Natural killer cell treated with Interleukin-12 subunit alpha and Interleukin-12 subunit beta and Interleukin-15 and Interleukin-18, amount 100 ng/mL, for 72 hours (primary cell): Measurements from ENCODE around the gene TMED5. TPM values are rescaled to one million over a fixed set of nuclear protein-coding genes. Genes with fewer than 3 reads are reported as not detected.
"Not testable (repeated sequence)": the region's sequence is repeated elsewhere in the genome, so short reads cannot be mapped to it uniquely, and the experiment has no call there.

Experiments
- ATAC-seq, 2 donors: fragments of 150-1000 bp; cut with Tn5 transposase in 1 of 2; sonication (Bioruptor Pico), chemical (Tn5 transposase) in 1 of 2; 2 replicates each; pipeline ENCODE4 v1.10.0; 2021
- DNase-seq: peaks from one replicate; pipeline ENCODE4 v3.0.0; 2022; ENCODE audit warnings: low spot score
- H3K27ac Mint-ChIP-seq, 2 donors: 1 replicate in 1 of 2; 2 replicates in 1 of 2; pipeline ENCODE4 v1.8.0; 2022; ENCODE audit warnings: mixed read lengths in 2 of 2, mild to moderate bottlenecking in 1 of 2, moderate library complexity in 1 of 2
- H3K27me3 Mint-ChIP-seq, 2 donors: 1 replicate in 1 of 2; 2 replicates in 1 of 2; pipeline ENCODE4 v1.8.0; 2022; ENCODE audit warnings: mixed read lengths in 2 of 2
- H3K36me3 Mint-ChIP-seq: one replicate; pipeline ENCODE4 v1.8.0; 2022; ENCODE audit warnings: mixed read lengths
- H3K4me1 Mint-ChIP-seq, 2 donors: 1 replicate in 1 of 2; 2 replicates in 1 of 2; pipeline ENCODE4 v1.8.0; 2022; ENCODE audit warnings: low read depth in 2 of 2, mixed read lengths in 2 of 2, mild to moderate bottlenecking in 1 of 2
- H3K4me3 Mint-ChIP-seq: one replicate; pipeline ENCODE4 v1.8.0; 2022; ENCODE audit warnings: mixed read lengths
- H3K9me3 Mint-ChIP-seq: 2 replicates; pipeline ENCODE4 v1.8.0; 2022; ENCODE audit warnings: mixed read lengths
- total RNA-seq, 2 donors: library from RNA; stranded (reverse); gene quantifications; one replicate each; pipeline ENCODE4 v1.2.3, GENCODE V29; 2022

The TMED5 gene
- total RNA-seq, 2 donors from 2014 or later, result 62.7 to 88.5 TPM

DNA sequence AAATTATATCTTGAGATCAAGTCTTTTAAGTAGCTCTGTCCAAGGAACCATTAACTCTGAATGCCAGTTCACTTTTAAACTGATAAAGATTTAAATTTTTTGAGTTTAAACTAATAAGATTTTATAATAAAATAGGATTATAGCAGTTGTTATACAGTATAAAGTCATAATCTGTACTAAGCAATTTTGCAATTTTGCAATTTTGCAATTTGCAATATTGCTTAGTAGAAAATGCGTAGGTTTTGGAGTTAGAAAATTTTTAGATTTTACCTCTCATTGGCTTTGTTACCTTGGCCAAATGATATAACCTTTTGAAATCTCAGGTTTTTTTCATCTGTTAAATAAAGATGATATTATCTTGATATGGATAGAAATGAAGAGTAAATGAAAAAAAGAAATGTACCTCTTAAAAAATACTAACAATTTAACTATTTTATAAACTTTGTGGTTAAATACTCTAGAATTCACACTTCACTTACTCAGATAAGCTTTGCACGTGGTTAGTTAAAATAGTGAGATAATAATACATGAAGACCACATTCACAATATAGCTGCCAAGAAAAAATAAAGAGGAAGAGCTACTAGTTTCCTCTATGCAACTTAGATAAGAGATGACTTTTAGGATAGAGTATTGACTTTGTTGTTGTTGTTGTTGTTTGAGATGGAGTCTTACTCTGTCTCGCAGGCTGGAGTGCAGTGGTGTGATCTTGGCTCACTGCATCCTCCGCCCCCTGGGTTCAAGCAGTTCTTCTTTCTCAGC, 14.2 kb upstream of the TMED5 start:
- Mint-ChIP-seq H3K36me3 (peaks cover 25% of the 10 kb centered on the region), H3K9me3 (no peaks in the 10 kb centered on the region), H3K4me1 (peaks cover 14 to 18% of the 10 kb centered on the region in 2 donors), H3K27ac (no peak overlapping the region), H3K27me3 (no peaks in the 10 kb centered on the region), H3K4me3 (no peak overlapping the region)
- DNase-seq, result no peak
- no peak for ATAC-seq

DNA sequence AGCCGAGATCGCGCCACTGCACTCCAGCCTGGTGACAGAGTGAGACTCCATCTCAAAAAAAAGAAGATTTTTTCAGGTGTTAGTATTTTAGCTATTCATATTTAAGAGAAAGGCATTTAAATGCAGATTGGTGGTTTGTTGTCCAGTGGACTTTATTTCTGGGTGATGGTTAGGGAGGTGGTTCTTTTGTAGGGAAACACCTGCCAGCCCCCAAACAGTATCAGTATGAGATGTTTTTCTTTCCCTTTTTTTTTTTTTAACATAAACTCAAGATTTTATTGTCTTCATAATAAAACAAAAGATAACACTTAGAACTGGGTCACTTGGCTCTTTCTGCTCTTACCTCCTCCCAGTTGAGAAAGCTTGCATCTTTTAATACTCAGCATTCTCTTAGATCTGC, 10.2 kb upstream of the TMED5 start:
- ATAC-seq, result no peak
- no peak overlapping the region for H3K27ac Mint-ChIP-seq
- H3K4me3 Mint-ChIP-seq, result peak overlapping the region; percentile 39
- peaks cover 16% of the 10 kb centered on the region for H3K36me3 Mint-ChIP-seq
- peaks cover 15 to 20% of the 10 kb centered on the region in 2 donors for H3K4me1 Mint-ChIP-seq
- no peaks in the 10 kb centered on the region for H3K9me3 Mint-ChIP-seq
- H3K27me3 Mint-ChIP-seq, result no peaks in the 10 kb centered on the region
- DNase-seq, result no peak

DNA sequence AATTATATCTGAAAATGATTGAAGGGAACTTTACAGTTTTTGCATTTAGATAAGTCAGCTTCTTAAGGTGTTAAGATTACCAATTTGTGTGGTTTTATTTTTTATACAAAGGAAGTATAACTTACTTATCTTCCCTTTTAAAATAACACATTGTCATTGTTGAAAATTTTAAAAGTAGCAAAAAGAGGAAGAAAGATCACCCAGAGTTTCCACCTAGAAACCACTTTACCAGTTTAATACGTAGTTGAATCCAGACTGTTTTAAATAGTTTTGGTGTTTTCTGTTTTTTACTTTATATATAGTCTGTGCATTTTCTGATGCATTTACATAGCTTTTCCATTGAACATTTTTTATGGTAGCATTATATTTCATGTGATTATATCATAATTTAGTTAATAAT, 6.5 kb upstream of the TMED5 start:
- H3K4me1 Mint-ChIP-seq, result peaks cover 27 to 33% of the 10 kb centered on the region in 2 donors
- ATAC-seq (no peak), DNase-seq (no peak)
- no peaks in the 10 kb centered on the region for H3K27me3 Mint-ChIP-seq
- H3K36me3 Mint-ChIP-seq, result peaks cover 20% of the 10 kb centered on the region
- H3K27ac Mint-ChIP-seq, result no peak overlapping the region
- no peaks in the 10 kb centered on the region for H3K9me3 Mint-ChIP-seq
- H3K4me3 Mint-ChIP-seq, result no peak overlapping the region

DNA sequence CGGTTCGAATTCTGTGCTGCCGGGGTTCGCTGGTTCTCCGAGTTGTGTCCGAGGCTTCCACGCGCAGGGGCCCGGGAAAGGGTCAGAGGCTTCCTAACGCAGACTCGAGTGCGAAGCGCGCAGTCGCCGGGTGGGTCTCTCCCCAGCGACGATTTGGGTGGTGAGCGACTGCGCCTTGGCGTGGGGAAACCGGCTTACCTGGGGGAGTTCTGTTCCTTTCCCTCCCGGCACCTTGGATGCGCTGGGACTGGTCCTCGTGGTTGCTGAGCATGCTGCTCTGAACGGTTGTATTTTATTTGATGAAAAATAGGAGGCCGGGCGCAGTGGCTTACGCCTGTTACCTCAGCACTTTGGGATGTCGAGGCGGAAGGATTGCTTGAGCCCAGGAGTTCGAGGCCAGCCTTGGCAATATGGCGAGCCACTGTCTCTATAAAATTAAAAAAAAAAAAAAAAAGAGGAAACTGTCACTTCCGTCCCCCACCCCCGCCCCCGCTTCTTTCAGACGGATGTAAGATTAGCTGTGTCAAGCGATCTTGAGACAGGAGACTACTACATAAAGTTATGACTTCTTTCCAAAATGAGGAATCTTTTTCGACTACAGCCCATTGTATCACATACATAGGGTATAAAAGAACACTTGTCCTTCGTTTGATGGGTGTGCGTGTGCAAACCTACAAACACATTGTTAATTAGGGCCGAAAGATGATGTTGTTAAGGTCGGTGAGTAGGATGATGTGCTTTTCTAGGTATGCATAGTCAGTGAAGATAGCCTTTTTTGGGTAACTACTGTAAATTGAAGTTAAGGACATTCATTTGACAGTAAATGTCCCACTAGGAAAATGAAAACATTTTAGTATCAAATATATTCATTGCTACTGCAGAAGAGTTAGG, 755 bp upstream of the TMED5 start, which contains the start of gene CCDC18:
TSS of gene CCDC18 (plus strand) at position 2 of the 891 bp plus-strand sequence. CDS start 2,638 bp downstream, outside the sequence.
- peak; percentile 65 for DNase-seq
- peak within 1 kb of the TSS; percentile 93 to 94 for H3K27ac Mint-ChIP-seq
- no peaks in the 10 kb centered on the region for H3K27me3 Mint-ChIP-seq
- H3K36me3 Mint-ChIP-seq, result peaks cover 24% of the 10 kb centered on the region
- peak within 1 kb of the TSS; percentile 91 for H3K4me3 Mint-ChIP-seq
- peaks cover 29 to 47% of the 10 kb centered on the region in 2 donors for H3K4me1 Mint-ChIP-seq
- peak; percentile 46 to 52 for ATAC-seq
- H3K9me3 Mint-ChIP-seq, result no peaks in the 10 kb centered on the region

DNA sequence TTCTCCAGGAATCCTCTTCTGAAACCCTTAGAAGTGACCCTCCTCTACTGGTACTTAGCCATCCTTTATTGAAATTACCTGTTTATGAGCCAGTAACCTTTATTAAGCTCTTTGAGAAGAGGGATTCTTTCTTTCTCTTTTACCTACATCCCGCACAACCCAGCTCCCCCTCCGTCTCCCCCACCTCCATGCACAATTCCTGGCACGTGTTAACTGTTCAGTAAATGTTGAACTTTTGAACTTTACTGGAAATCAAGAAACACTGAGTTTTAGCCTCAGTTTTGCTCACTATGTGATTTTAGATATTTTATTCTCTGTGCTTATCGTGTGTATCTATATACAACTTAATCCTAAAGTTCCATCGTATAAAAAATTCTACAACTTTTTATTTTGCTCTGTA, 1.8 kb downstream of the TMED5 start:
- no peak for DNase-seq
- Mint-ChIP-seq H3K27me3 (no peaks in the 10 kb centered on the region), H3K4me3 (peak overlapping the region; percentile 91), H3K9me3 (no peaks in the 10 kb centered on the region), H3K27ac (peak overlapping the region; percentile 93 to 94), H3K36me3 (peaks cover 27% of the 10 kb centered on the region), H3K4me1 (peaks cover 31 to 47% of the 10 kb centered on the region in 2 donors)
- ATAC-seq, result no peak

DNA sequence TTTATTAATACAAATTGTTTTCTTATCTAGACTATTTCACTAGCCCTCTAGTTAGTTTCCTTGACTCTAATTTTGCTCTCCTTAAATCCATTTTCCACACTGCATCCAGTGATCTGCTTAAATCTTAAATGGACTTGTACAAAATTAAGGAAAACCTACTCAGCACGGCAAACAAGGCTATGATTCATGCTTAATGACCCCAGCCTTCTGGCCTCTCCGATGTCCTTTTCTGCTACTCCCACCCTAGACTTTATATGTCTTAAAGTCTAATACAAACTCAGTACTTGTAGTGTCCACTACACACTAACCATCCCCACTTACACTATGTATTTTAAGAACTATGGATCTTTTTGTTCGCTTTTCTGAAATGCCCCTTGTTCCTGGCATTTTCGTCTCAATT, 2.2 kb downstream of the TMED5 start:
- Mint-ChIP-seq H3K4me1 (peaks cover 35 to 48% of the 10 kb centered on the region in 2 donors), H3K36me3 (peaks cover 27% of the 10 kb centered on the region), H3K9me3 (no peaks in the 10 kb centered on the region)

DNA sequence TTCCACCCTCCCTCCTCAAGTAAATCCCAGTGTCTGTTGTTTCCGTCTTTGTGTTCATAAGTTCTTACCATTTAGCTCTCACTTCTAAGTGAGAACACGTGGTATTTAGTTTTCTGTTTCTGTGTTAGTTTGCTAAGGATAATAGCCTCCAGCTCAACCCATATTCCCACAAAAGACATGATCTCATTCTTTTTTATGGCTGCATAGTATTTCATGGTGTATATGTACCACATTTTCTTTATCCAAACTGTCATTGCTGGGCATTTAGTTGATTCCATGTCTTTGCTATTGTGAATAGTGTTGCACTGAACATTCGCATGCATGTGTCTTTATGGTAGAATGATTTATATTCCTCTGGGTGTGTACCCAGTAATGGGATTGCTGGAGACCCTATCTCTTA, 5.6 kb downstream of the TMED5 start:
- peaks cover 35% of the 10 kb centered on the region for H3K36me3 Mint-ChIP-seq
- not testable (repeated sequence) for DNase-seq, H3K9me3 Mint-ChIP-seq, H3K27me3 Mint-ChIP-seq, ATAC-seq
- H3K4me1 Mint-ChIP-seq, result peaks cover 46 to 60% of the 10 kb centered on the region in 2 donors
- H3K4me3 Mint-ChIP-seq, result peak overlapping the region; percentile 28
- H3K27ac Mint-ChIP-seq, result peak overlapping the region in 1 of 2 donors; percentile 22

More for the DNA sequence above, 2.2 kb downstream of the TMED5 start:
- H3K27ac Mint-ChIP-seq, result peak overlapping the region; percentile 93 to 94
- DNase-seq (no peak), ATAC-seq (no peak)
- no peaks in the 10 kb centered on the region for H3K27me3 Mint-ChIP-seq
- H3K4me3 Mint-ChIP-seq, result peak overlapping the region; percentile 91

DNA sequence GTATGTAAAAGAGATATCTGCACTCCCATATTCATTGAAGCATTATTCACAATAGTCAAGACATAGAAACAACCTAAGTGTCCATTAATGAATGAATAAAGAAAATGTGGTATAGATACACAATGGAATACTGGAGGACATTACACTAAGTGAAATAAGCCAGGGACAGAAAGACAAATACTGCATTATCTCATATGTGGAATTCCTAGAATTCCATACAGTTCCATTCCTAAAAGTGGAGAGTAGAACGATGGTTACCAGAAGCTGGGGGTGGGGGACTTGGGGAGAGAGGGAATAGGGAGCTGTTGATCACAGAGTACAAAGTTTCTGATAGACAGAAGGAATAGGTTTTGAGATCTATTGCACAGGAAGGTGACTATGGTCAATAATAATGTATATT, 7.4 kb downstream of the TMED5 start:
- no peak for DNase-seq
- Mint-ChIP-seq H3K36me3 (peaks cover 31% of the 10 kb centered on the region), H3K4me3 (peak overlapping the region; percentile 97), H3K27ac (peak overlapping the region in 1 of 2 donors; percentile 44), H3K4me1 (peaks cover 48 to 65% of the 10 kb centered on the region in 2 donors), H3K9me3 (no peaks in the 10 kb centered on the region), H3K27me3 (no peaks in the 10 kb centered on the region)
- ATAC-seq, result no peak

DNA sequence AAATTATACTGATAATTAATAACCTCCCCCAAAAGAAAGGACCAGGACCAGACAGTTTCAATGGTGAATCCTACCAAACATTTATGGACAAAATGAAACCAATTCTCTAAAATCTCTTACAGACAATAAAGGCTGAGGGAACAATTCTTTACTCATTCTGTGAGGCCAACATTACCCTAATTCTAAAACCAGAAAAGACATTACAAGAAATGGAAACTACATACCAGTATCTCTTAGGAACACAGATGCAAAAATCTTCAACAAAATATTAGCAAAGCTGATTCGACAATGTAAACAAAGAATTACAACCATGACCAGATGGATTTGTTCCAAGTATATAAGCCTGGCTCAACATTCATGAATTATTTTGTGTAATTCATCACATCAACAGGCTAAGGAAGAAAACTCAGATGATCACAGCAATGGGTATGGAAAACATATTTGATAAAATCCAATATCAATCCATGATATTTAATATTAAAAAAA, 8.6 kb downstream of the TMED5 start:
- ATAC-seq, result no peak
- H3K27ac Mint-ChIP-seq, result peak overlapping the region; percentile 84 to 90
- H3K4me3 Mint-ChIP-seq, result peak overlapping the region; percentile 97
- no peaks in the 10 kb centered on the region for H3K27me3 Mint-ChIP-seq
- peaks cover 50 to 73% of the 10 kb centered on the region in 2 donors for H3K4me1 Mint-ChIP-seq
- H3K36me3 Mint-ChIP-seq, result peaks cover 37% of the 10 kb centered on the region
- H3K9me3 Mint-ChIP-seq, result no peaks in the 10 kb centered on the region
- no peak for DNase-seq

DNA sequence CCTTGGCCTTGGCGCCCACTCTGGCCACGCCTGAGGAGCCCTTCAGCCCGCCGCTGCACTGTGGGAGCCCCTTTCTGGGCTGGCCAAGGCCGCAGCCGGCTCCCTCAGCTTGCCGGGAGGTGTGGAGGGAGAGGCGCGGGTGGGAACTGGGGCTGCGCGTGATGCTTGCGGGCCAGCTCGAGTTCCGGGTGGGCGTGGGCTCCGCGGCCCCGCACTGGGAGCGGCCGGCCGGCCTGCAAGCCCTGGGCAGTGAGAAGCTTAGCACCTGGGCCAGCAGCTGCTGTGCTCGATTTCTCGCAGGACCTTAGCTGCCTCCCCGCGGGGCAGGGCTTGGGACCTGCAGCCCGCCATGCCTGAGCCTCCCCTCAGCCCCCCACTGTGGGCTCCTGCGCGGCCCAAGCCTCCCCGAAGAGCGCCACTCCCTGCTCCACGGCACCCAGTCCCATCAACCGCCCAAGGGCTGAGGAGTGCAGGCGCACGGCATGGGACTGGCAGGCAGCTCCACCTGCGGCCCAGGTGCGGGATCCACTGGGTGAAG, 10.0 kb downstream of the TMED5 start:
- not testable (repeated sequence) for DNase-seq, H3K27me3 Mint-ChIP-seq, H3K9me3 Mint-ChIP-seq, ATAC-seq, H3K4me3 Mint-ChIP-seq, H3K27ac Mint-ChIP-seq
- Mint-ChIP-seq H3K4me1 (peaks cover 52 to 75% of the 10 kb centered on the region in 2 donors), H3K36me3 (peaks cover 37% of the 10 kb centered on the region)

DNA sequence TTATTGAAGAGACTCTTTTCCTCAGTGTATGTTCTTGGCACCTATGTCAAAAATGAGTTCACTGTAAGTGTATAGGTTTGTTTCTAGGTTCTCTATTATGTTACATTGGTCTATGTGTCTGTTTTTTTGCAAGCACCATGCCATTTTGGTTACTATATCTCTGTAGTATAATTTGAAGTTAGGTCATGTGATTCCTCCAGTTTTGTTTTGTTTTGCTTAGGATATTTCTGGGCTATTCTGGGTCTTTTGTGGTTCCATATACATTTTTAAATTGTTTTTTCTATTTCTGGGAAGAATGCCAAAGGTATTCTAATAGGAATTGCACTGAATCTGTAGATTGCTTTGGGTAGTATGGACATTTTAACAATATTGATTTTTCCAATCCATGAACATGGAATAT, 13.2 kb downstream of the TMED5 start:
- H3K4me1 Mint-ChIP-seq, result peaks cover 47 to 63% of the 10 kb centered on the region in 2 donors

DNA sequence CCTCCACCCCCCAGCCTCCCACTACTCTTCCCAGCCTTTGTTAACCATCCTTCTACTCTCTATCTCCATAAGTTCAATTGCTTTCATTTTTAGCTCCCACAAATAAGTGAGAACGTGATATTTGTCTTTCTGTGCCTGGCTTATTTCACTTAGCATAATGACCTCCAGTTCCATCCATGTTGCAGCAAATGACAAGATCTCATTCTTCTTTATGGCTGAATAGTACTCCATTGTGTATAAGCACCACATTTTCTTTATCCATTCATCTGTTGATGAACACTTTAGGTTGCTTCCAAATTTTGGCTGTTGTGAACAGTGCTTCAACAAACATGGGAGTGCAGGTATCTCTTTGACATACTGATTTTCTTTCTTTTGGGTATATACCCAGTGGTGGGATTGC, 14.3 kb downstream of the TMED5 start:
- DNase-seq, result not testable (repeated sequence)

More for the DNA sequence above, 13.2 kb downstream of the TMED5 start:
- no peak for DNase-seq
- H3K36me3 Mint-ChIP-seq, result peaks cover 22% of the 10 kb centered on the region
- no peaks in the 10 kb centered on the region for H3K27me3 Mint-ChIP-seq
- no peak for ATAC-seq
- no peak overlapping the region for H3K27ac Mint-ChIP-seq
- H3K4me3 Mint-ChIP-seq, result no peak overlapping the region
- H3K9me3 Mint-ChIP-seq, result no peaks in the 10 kb centered on the region

DNA sequence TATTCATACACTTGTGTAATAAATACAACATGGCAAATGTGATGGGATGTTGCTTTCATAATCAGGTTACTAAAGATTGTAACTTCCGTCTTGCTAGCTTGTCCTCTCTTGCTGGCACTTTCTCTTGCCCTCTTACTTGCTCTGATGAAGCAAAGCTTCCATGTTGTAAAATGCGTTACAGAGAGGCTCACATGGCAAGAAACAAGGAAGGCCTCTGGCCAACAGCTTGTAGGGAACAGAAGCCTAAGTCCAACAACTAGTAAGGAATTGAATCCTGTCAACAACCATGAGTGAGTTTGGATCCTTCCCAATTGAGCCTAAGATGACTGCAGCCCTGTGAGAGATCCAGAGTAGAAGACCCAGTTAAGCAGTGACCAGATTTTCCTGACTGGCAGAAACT, 15.4 kb downstream of the TMED5 start:
- peaks cover 41 to 60% of the 10 kb centered on the region in 2 donors for H3K4me1 Mint-ChIP-seq
- H3K27ac Mint-ChIP-seq, result peak overlapping the region in 1 of 2 donors; percentile 1
- no peak for ATAC-seq
- no peaks in the 10 kb centered on the region for H3K9me3 Mint-ChIP-seq
- no peaks in the 10 kb centered on the region for H3K27me3 Mint-ChIP-seq
- H3K36me3 Mint-ChIP-seq, result peaks cover 22% of the 10 kb centered on the region
- DNase-seq, result no peak
- no peak overlapping the region for H3K4me3 Mint-ChIP-seq

More for the DNA sequence above, 14.3 kb downstream of the TMED5 start:
- Mint-ChIP-seq H3K36me3 (peaks cover 22% of the 10 kb centered on the region), H3K4me1 (peaks cover 44 to 61% of the 10 kb centered on the region in 2 donors)
- not testable (repeated sequence) for H3K4me3 Mint-ChIP-seq, ATAC-seq, H3K27me3 Mint-ChIP-seq, H3K27ac Mint-ChIP-seq, H3K9me3 Mint-ChIP-seq
